Stomach (tissue), 9 donors: Measurements from ENCODE around the gene ENOX1. TPM values are rescaled to one million over a fixed set of nuclear protein-coding genes. Genes with fewer than 3 reads are reported as not detected.
A peak's percentile ranks its signal among the peaks of the same experiment; 100 is the strongest.

Experiments
- DNase-seq, 2 donors: peaks; one replicate each; pipeline versions ENCODE4 v3.0.0 to v3.0.0-alpha.2; 2013 to 2019
- H3K27ac ChIP-seq, 5 donors: fragments of 200-600 bp in 4 of 5; sonication (generic) in 4 of 5; one replicate each; pipeline ENCODE4 v1.5.1; 2013 to 2019; ENCODE audit warnings: mild to moderate bottlenecking in 1 of 5, moderate library complexity in 1 of 5
- H3K27me3 ChIP-seq, 3 donors: fragments of 200-600 bp; sonication (generic); one replicate each; pipeline ENCODE4 v1.5.1; 2017 to 2019; ENCODE audit warnings: mixed run types in 1 of 3
- H3K36me3 ChIP-seq, 4 donors: fragments of 200-600 bp; sonication (generic); 1 replicate in 3 of 4; 2 replicates in 1 of 4; pipeline ENCODE4 v1.5.1; 2016 to 2019
- H3K4me1 ChIP-seq, 4 donors: fragments of 200-600 bp; sonication (generic); one replicate each; pipeline ENCODE4 v1.5.1; 2016 to 2019
- H3K4me3 ChIP-seq, 4 donors: fragments of 200-600 bp; sonication (generic) in 3 of 4; one replicate each; pipeline ENCODE4 v1.5.1; 2016 to 2019; ENCODE audit warnings: mild to moderate bottlenecking in 1 of 4
- H3K9me3 ChIP-seq, 4 donors: fragments of 200-600 bp; sonication (generic); one replicate each; pipeline ENCODE4 v1.5.1; 2016 to 2019
- EP300 ChIP-seq: sonication (generic); formaldehyde crosslinking; IDR thresholded peaks from one replicate; pipeline ENCODE4 v1.6.1; 2017; ENCODE audit warnings: antibody characterized with exemption
- POLR2A ChIP-seq, 4 donors: fragments of 450-650 bp; IDR thresholded peaks; one replicate each; pipeline ENCODE4 v1.6.1; 2016; ENCODE audit warnings: antibody characterized with exemption in 4 of 4, control low read depth in 2 of 4, mild to moderate bottlenecking in 1 of 4, moderate library complexity in 1 of 4
- POLR2AphosphoS5 ChIP-seq, 3 donors: sonication (generic); formaldehyde crosslinking; IDR thresholded peaks; one replicate each; pipeline ENCODE4 v1.6.1; 2016; ENCODE audit warnings: antibody characterized with exemption in 3 of 3
- WGBS, 5 donors: extraction: QIAGEN DNeasy Blood & Tissue Kit in 3 of 5; methylation state at CpG; one replicate each; pipeline versions ENCODE4 v1.1.5 to v1.1.7; 2013 to 2018; 5-methylcytosine and 5-hydroxymethylcytosine counted together
- intact Hi-C: fragments of 100-400 bp; cut with DNase I; formaldehyde crosslinking; loops from one replicate; pipeline ENCODE4 v1.15.1; 2023; ENCODE audit warnings: low total_unique reads
- polyA plus RNA-seq, 3 donors: library from polyadenylated mRNA; stranded (reverse); fragments of 200-250 nt; gene quantifications; one replicate each; pipeline ENCODE4 v1.2.3, GENCODE V29; 2013
- total RNA-seq, 5 donors: library from RNA; depleted of rRNA; stranded (reverse); fragments of >200 nt; gene quantifications; one replicate each; pipeline versions ENCODE4 v1.1.0 to v1.2.3, GENCODE V29; 2014 to 2016
- TF ChIP-seq, protein P1 (sequence below), 7 experiments: fragments of 450-650 bp in 4 of 7; fragments of 200-600 bp in 3 of 7; sonication (generic) in 3 of 7; IDR thresholded peaks; one replicate each; pipeline ENCODE4 v1.5.1; 2016 to 2019; ENCODE audit warnings: antibody characterized with exemption in 7 of 7, control low read depth in 2 of 7, mild to moderate bottlenecking in 1 of 7
- donor health status: healthy with polysubstance abuse.
- donor health status: Bipolar disorder and iron deficiency.
- donor health status: healthy.

Gene ENOX1
- total and polyA plus RNA-seq, 8 donors = 0.46 to 6.2 (median 1.4) TPM; not detected in 1

DNA sequence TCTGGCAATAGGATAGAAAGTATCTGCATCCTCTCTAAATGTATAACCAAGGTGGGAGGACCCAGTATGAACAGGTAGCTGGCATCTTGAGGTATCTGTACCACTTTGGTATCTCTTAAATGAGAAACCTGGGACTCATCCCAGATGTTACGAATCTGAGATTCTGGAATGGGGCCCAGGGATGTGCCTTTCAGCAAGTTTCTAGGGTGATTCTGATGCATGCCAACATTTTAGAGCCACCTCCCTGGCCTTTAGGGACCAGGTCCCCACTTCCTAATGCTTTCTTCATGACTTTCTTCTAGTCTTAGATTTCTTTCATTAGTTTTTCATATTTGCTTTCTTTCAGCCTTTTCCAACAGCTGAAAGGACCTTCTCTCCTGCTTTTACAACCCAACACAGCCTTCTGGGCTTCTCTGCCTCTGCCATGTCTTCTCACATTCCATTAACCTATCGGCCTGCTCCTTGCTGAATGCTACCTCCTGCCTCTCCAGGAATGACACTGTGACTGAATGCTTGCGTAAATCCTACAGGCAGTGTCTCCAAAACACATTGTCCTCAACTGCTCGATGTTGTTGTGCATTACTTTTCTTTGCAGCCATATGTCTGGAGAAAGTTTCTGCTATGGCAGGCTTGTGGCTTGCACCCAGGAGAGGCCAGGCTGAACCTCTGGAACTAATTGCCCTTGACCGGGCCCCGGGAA lies 479.4 kb downstream of the ENOX1 start:
- no peak for DNase-seq
- Histone ChIP-seq H3K36me3 (no peaks in the 10 kb centered on the region), H3K4me3 (no peak overlapping the region), H3K27me3 (no peaks in the 10 kb centered on the region), H3K9me3 (no peaks in the 10 kb centered on the region), H3K27ac (peak overlapping the region in 1 of 5 donors; percentile 46), H3K4me1 (peaks cover 7 to 27% (median 21%) of the 10 kb centered on the region in 4 donors)
- 49 to 56% (median 52%) methylated on average over 6 of the region's 6 CpGs for WGBS, 5 donors
- no peak for TF ChIP-seq POLR2A (IDR thresholded peaks at IDR 0.05)
- TF ChIP-seq, protein P1, sequence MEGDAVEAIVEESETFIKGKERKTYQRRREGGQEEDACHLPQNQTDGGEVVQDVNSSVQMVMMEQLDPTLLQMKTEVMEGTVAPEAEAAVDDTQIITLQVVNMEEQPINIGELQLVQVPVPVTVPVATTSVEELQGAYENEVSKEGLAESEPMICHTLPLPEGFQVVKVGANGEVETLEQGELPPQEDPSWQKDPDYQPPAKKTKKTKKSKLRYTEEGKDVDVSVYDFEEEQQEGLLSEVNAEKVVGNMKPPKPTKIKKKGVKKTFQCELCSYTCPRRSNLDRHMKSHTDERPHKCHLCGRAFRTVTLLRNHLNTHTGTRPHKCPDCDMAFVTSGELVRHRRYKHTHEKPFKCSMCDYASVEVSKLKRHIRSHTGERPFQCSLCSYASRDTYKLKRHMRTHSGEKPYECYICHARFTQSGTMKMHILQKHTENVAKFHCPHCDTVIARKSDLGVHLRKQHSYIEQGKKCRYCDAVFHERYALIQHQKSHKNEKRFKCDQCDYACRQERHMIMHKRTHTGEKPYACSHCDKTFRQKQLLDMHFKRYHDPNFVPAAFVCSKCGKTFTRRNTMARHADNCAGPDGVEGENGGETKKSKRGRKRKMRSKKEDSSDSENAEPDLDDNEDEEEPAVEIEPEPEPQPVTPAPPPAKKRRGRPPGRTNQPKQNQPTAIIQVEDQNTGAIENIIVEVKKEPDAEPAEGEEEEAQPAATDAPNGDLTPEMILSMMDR (IDR thresholded peaks at IDR 0.05) = no peak
- no peak for TF ChIP-seq POLR2AphosphoS5 (IDR thresholded peaks at IDR 0.05)
- TF ChIP-seq EP300 = peak; percentile 63
- intact Hi-C loops = no loop called here

DNA sequence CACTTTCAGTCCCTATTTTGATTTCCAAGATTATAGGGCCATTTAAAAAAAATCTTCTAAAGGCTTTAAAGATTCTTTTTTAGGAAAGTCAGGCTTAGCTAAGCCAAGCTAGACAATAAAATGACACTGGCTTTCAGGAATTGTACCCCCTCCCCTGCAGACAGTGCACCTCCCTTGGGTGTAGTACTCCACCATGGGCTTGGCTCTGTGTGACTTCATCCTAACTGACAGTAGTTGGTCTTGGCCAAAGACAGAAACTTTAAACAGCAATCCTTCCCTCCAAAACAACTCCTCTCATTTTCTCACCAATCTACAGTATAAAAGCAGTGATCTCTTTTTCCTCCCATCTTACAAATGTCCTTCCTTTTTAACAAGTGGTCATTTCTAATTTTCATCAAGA lies 480.4 kb downstream of the ENOX1 start:
- no peak overlapping the region for H3K27ac ChIP-seq
- no peak overlapping the region for H3K4me3 ChIP-seq
- no peak for TF ChIP-seq POLR2AphosphoS5 (IDR thresholded peaks at IDR 0.05)
- TF ChIP-seq, protein P1 (IDR thresholded peaks at IDR 0.05) = no peak
- H3K27me3 ChIP-seq = no peaks in the 10 kb centered on the region
- peaks cover 7 to 27% (median 21%) of the 10 kb centered on the region in 4 donors for H3K4me1 ChIP-seq
- DNase-seq = no peak
- no peaks in the 10 kb centered on the region for H3K36me3 ChIP-seq
- intact Hi-C loops = no loop called here
- H3K9me3 ChIP-seq = no peaks in the 10 kb centered on the region

DNA sequence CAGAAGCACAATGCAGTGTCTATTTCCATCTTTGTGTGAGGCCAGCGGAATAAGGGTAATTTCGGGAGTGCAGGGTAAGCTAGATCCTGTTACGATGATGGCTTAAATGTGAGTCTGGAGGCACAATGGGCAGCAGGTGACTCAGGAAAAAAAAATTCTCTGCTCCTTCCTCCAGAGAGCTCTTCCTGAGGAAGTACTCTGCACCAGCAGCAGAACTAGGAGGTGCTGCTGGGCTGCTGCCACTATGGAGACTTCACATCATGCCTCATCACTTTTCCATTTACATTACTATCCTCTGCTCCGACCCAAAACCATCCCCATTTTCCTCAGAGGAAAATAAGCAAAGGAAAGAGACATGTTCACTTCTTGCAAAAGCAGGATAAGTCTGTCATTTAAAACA lies 481.4 kb downstream of the ENOX1 start:
- H3K27ac ChIP-seq = no peak overlapping the region
- DNase-seq = no peak
- TF ChIP-seq POLR2AphosphoS5 (IDR thresholded peaks at IDR 0.05) (no peak), EP300 (no peak), POLR2A (IDR thresholded peaks at IDR 0.05) (no peak)
- TF ChIP-seq, protein P1 (IDR thresholded peaks at IDR 0.05) = no peak
- WGBS, 5 donors = 42 to 49% (median 45%) methylated on average over 4 of the region's 4 CpGs
- H3K27me3 ChIP-seq = no peaks in the 10 kb centered on the region
- no peaks in the 10 kb centered on the region for H3K9me3 ChIP-seq
- H3K4me1 ChIP-seq = peaks cover 7 to 27% (median 21%) of the 10 kb centered on the region in 4 donors
- intact Hi-C loops = no loop called here
- no peaks in the 10 kb centered on the region for H3K36me3 ChIP-seq
- no peak overlapping the region for H3K4me3 ChIP-seq

DNA sequence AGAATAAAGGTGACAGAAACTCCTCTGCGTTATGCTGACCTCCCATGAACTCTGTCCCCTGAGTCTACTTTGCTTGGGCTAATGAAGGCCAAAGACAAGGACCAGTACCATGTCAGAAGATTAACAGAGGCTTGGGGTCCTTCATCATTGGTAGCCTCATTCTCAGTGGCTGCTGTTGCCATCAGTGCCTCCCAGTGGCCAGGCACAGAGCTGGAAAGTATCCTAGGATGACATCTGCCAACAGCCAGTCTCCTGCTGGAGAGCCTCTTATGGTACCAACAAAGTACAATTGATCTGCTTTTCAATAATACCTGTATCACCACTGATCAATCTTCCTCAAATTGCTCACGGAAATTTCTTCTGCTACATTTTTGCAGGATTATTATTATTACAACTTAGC lies 481.8 kb downstream of the ENOX1 start:
- Histone ChIP-seq H3K9me3 (no peaks in the 10 kb centered on the region), H3K27ac (no peak overlapping the region), H3K36me3 (no peaks in the 10 kb centered on the region), H3K27me3 (no peaks in the 10 kb centered on the region), H3K4me3 (no peak overlapping the region), H3K4me1 (peaks cover 7 to 27% (median 21%) of the 10 kb centered on the region in 4 donors)
- DNase-seq = no peak
- intact Hi-C loops = no loop called here
- TF ChIP-seq POLR2AphosphoS5 (IDR thresholded peaks at IDR 0.05) (no peak), EP300 (no peak), POLR2A (IDR thresholded peaks at IDR 0.05) (no peak)
- TF ChIP-seq, protein P1 (IDR thresholded peaks at IDR 0.05) = no peak
- 47 to 50% (median 50%) methylated on average over 2 of the region's 2 CpGs for whole genome bisulfite sequencing, 5 donors
